WI38 (cell line): ENCODE measurements around the gene ABHD2.

Experiments
- H3K4me3 ChIP-seq: 2 replicates; pipeline ENCODE4 v1.5.1; 2011; ENCODE audit warnings: low read depth, mild to moderate bottlenecking, control low read depth, low read length
- CTCF ChIP-seq: IDR thresholded peaks from 2 replicates; pipeline ENCODE4 v1.5.1; 2012; ENCODE audit warnings: low read depth, mild to moderate bottlenecking, control low read depth, low read length

Gene ABHD2

GRCh38 chr15:89126009-89126408 lies 37.8 kb downstream of the ABHD2 start:
- TF ChIP-seq CTCF, result no peak

GRCh38 chr15:89127054-89127702 lies 38.9 kb downstream of the ABHD2 start:
- H3K4me3 ChIP-seq, result no peak overlapping the region
- no peak for TF ChIP-seq CTCF

More at GRCh38 chr15:89126009-89126408, 37.8 kb downstream of the ABHD2 start:
- H3K4me3 ChIP-seq, result no peak overlapping the region

GRCh38 chr15:89128320-89129122 lies 40.3 kb downstream of the ABHD2 start:
- no peak for TF ChIP-seq CTCF
- H3K4me3 ChIP-seq, result no peak overlapping the region

DNA sequence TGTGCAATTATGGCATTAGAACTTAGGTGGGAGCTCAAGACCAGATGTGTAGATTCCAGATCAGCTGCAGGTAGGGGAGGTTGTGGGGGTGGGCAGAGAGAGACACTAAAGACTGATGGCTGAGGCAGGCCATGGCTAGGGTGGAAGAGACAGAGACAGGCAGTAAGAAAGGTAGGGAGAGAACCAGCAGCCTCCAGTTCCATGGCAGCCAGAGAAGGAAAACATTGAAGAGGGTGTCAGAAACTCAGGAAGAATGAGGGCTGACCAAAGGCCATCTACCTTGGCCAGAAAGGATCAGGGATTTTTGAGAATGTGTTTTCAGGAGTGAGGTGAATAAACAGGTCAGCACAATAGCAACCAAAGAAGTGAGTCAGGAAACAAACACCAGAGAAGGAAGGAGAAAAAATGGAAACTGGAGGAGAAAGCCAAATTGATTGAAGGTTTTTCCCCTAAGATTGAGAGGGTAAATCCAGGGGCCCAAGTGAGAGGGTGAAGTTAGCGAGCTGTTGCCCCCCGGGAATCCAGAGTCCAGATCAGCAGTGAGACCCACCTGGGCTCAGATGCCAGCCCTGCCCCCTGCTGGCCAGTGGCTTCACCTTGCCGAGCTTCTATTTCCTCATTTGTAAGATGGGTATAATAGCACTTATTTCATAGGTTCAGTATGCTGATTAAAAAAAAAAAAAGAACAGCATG lies 41.0 kb downstream of the ABHD2 start:
- no peak overlapping the region for H3K4me3 ChIP-seq
- TF ChIP-seq CTCF, result peak; percentile 75

DNA sequence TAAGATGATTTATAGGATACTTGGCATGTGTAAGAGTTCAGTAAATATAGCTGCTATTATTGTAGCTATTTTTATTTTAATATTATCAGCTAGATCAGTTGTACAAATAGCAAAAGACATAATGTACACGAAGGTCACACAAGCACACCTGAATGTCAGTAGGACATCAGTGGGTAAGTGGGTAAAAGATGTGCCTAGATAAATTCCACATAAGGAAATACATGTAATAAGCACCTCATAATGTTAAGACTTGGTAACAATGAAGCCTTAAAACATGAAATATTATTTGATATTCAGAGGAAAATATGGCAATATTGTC lies 41.5 kb downstream of the ABHD2 start:
- no peak overlapping the region for H3K4me3 ChIP-seq
- no peak for TF ChIP-seq CTCF

DNA sequence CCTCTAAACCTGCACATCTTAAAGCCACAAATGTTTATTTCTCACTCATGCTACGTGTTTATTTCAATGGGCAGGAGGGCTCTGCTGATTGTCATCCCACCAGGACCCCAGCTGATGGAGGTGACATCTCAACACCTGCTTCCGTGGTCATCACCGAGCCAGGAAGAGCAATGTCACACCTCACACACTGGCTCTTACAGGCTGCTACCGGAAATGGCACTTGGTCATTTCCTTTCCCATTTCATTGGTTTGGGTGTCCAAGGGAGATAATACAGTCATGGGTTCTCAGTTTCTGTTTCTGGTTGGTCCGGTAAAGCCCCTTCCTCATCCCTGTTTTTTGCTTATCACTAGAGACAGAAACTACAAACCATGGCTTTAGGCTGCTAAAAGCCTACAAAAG lies 41.9 kb downstream of the ABHD2 start:
- no peak overlapping the region for H3K4me3 ChIP-seq

More for the DNA sequence above, 41.9 kb downstream of the ABHD2 start:
- TF ChIP-seq CTCF, result no peak
